Dendritic cell treated with granulocyte-macrophage colony-stimulating factor and Interleukin-4, amounts not matched to agents 40 ng/mL and 50 ng/mL, for 4 days (primary cell): Measurements from ENCODE around the gene CYP1B1.
"Not testable (repeated sequence)": the region's sequence is repeated elsewhere in the genome, so short reads cannot be mapped to it uniquely, and the experiment has no call there.

ENCODE experiments used
- H3K27ac Mint-ChIP-seq: one replicate; pipeline ENCODE4 v1.8.0; 2022; ENCODE audit warnings: mild to moderate bottlenecking, mixed read lengths
- H3K27me3 Mint-ChIP-seq: one replicate; pipeline ENCODE4 v1.8.0; 2022; ENCODE audit warnings: mild to moderate bottlenecking, mixed read lengths
- H3K36me3 Mint-ChIP-seq: one replicate; pipeline ENCODE4 v1.8.0; 2022; ENCODE audit warnings: low read depth, mixed read lengths
- H3K4me1 Mint-ChIP-seq: one replicate; pipeline ENCODE4 v1.8.0; 2022; ENCODE audit warnings: low read depth, mixed read lengths
- H3K4me3 Mint-ChIP-seq: one replicate; pipeline ENCODE4 v1.8.0; 2022; ENCODE audit warnings: mild to moderate bottlenecking, moderate library complexity, mixed read lengths
- H3K9me3 Mint-ChIP-seq: one replicate; pipeline ENCODE4 v1.8.0; 2022; ENCODE audit warnings: mixed read lengths
- intact Hi-C: fragments of 100-400 bp; cut with micrococcal nuclease; formaldehyde crosslinking; loops from one replicate; pipeline ENCODE4 v1.15.0; 2022

The CYP1B1 gene

GRCh38 chr2:38026846-38027245 lies 49.1 kb downstream of the CYP1B1 start:
- H3K9me3 Mint-ChIP-seq, result no peaks in the 10 kb centered on the region
- intact Hi-C loops, result no loop called here
- no peak overlapping the region for H3K4me3 Mint-ChIP-seq
- no peaks in the 10 kb centered on the region for H3K36me3 Mint-ChIP-seq
- H3K27me3 Mint-ChIP-seq, result peaks cover 15% of the 10 kb centered on the region
- no peaks in the 10 kb centered on the region for H3K4me1 Mint-ChIP-seq
- no peak overlapping the region for H3K27ac Mint-ChIP-seq

GRCh38 chr2:38021589-38021988 lies 54.4 kb downstream of the CYP1B1 start:
- H3K27ac Mint-ChIP-seq, result no peak overlapping the region

GRCh38 chr2:38020359-38021069 lies 55.4 kb downstream of the CYP1B1 start:
- H3K36me3 Mint-ChIP-seq, H3K9me3 Mint-ChIP-seq, H3K27ac Mint-ChIP-seq, intact Hi-C loops, H3K27me3 Mint-ChIP-seq, H3K4me3 Mint-ChIP-seq: not testable (repeated sequence)
- H3K4me1 Mint-ChIP-seq, result peaks cover 11% of the 10 kb centered on the region

More at GRCh38 chr2:38021589-38021988, 54.4 kb downstream of the CYP1B1 start:
- Mint-ChIP-seq H3K4me3 (no peak overlapping the region), H3K4me1 (no peaks in the 10 kb centered on the region), H3K36me3 (peaks cover 7% of the 10 kb centered on the region), H3K27me3 (peaks cover 10% of the 10 kb centered on the region), H3K9me3 (no peaks in the 10 kb centered on the region)
- intact Hi-C loops, result no loop called here

- peaks cover 7% of the 10 kb centered on the region for H3K36me3 Mint-ChIP-seq
- no peak overlapping the region for H3K27ac Mint-ChIP-seq
- peaks cover 11% of the 10 kb centered on the region for H3K4me1 Mint-ChIP-seq
- no peaks in the 10 kb centered on the region for H3K9me3 Mint-ChIP-seq
- peaks cover 3% of the 10 kb centered on the region for H3K27me3 Mint-ChIP-seq
- intact Hi-C loops, result no loop called here
- no peak overlapping the region for H3K4me3 Mint-ChIP-seq
Observed at GRCh38 chr2:38017836-38018235, 58.1 kb downstream of the CYP1B1 start.
